ENCODE results near the gene PCBP4. TPM values are rescaled to one million over a fixed set of nuclear protein-coding genes. Genes with fewer than 3 reads are reported as not detected.

PCBP4 gene
- total RNA-seq, 1 donor from 2014 or later = 37.1 TPM

- H3K4me1 ChIP-seq = peaks cover 15% of the 10 kb centered on the region
- H3K9me3 ChIP-seq = no peaks in the 10 kb centered on the region
- intact Hi-C loops (cut with DNase I) = no loop called here
- H3K27me3 ChIP-seq = no peaks in the 10 kb centered on the region
- no peak for TF ChIP-seq CTCF (IDR thresholded peaks at IDR 0.05)
- no peak for ATAC-seq
- no peak for DNase-seq
- H3K4me3 ChIP-seq = no peak overlapping the region
- no peak overlapping the region for H3K27ac ChIP-seq
- no peaks in the 10 kb centered on the region for H3K36me3 ChIP-seq
Observed at GRCh38 chr3:52010431-52010830, 43.2 kb upstream of the PCBP4 start.

GRCh38 chr3:52007291-52007690 is 40.0 kb upstream of the PCBP4 start:
- TF ChIP-seq CTCF (IDR thresholded peaks at IDR 0.05) = no peak
- Histone ChIP-seq H3K9me3 (no peaks in the 10 kb centered on the region), H3K27ac (no peak overlapping the region), H3K4me3 (no peak overlapping the region), H3K36me3 (no peaks in the 10 kb centered on the region), H3K4me1 (peaks cover 14% of the 10 kb centered on the region), H3K27me3 (no peaks in the 10 kb centered on the region)
- intact Hi-C loops (cut with DNase I) = no loop called here
- ATAC-seq (no peak), DNase-seq (no peak)

GRCh38 chr3:52006820-52007133 is 39.5 kb upstream of the PCBP4 start:
- Histone ChIP-seq H3K27ac (no peak overlapping the region), H3K4me3 (no peak overlapping the region), H3K4me1 (peaks cover 14% of the 10 kb centered on the region), H3K9me3 (no peaks in the 10 kb centered on the region), H3K27me3 (no peaks in the 10 kb centered on the region), H3K36me3 (no peaks in the 10 kb centered on the region)
- ATAC-seq (no peak), DNase-seq (no peak)
- intact Hi-C loops (cut with DNase I) = no loop called here
- TF ChIP-seq CTCF (IDR thresholded peaks at IDR 0.05) = no peak

GRCh38 chr3:52006017-52006819 is 39.0 kb upstream of the PCBP4 start:
- Histone ChIP-seq H3K27ac (peak overlapping the region; percentile 42), H3K9me3 (no peaks in the 10 kb centered on the region), H3K4me3 (no peak overlapping the region), H3K36me3 (no peaks in the 10 kb centered on the region), H3K4me1 (peaks cover 14% of the 10 kb centered on the region), H3K27me3 (no peaks in the 10 kb centered on the region)
- TF ChIP-seq CTCF (IDR thresholded peaks at IDR 0.05) = no peak
- intact Hi-C loops (cut with DNase I) = no loop called here
- DNase-seq (no peak), ATAC-seq (peak; percentile 31)

- peaks cover 14% of the 10 kb centered on the region for H3K4me1 ChIP-seq
- DNase-seq (peak; percentile 70), ATAC-seq (peak; percentile 24)
- H3K9me3 ChIP-seq = no peaks in the 10 kb centered on the region
- H3K4me3 ChIP-seq = no peak overlapping the region
- no peaks in the 10 kb centered on the region for H3K36me3 ChIP-seq
- peak overlapping the region; percentile 42 for H3K27ac ChIP-seq
- intact Hi-C loops (cut with DNase I) = no loop called here
- no peaks in the 10 kb centered on the region for H3K27me3 ChIP-seq
- no peak for TF ChIP-seq CTCF (IDR thresholded peaks at IDR 0.05)
Observed at GRCh38 chr3:52005571-52005986, 38.3 kb upstream of the PCBP4 start.
